HCT116 (cell line): ENCODE measurements around the gene ATP5PO. TPM values are rescaled to one million over a fixed set of nuclear protein-coding genes. Genes with fewer than 3 reads are reported as not detected.

ENCODE experiments used
- ATAC-seq: fragments of 200-7000 bp; cut with Tn5 transposase; 2 replicates; pipeline ENCODE4 v1.9.1; 2020; ENCODE audit warnings: mild to moderate bottlenecking, moderate library complexity
- BruUV-seq: library from RNA; stranded (reverse); fragments of 400-500 nt; replicated peaks from 2 replicates; lab custom pipeline; 2021; lab: Mats Ljungman, UMichigan
- CTCF ChIA-PET: fragments of 300-600 bp; sonication (Branson Sonifier 250); formaldehyde crosslinking; loops from one replicate; lab custom pipeline; 2021; ENCODE audit warnings: antibody characterized with exemption; lab: Charles Lee
- POLR2A ChIA-PET: fragments of 300-600, 350-600 bp; sonication (Branson Sonifier 250); formaldehyde crosslinking; loops from one replicate; lab custom pipeline; 2021; ENCODE audit warnings: antibody characterized with exemption; lab: Charles Lee
- RAD21 ChIA-PET, 2 experiments: fragments of 300-600 bp; sonication (Branson Sonifier 250); formaldehyde crosslinking; loops; one replicate each; lab custom pipeline; 2023; ENCODE audit warnings: low total read pairs in 2 of 2; ENCODE audit not compliant: uncharacterized antibody in 2 of 2, unreplicated experiment in 2 of 2, low non-redundant PET in 1 of 2; lab: Charles Lee
- DNase-seq: peaks from one replicate; pipeline ENCODE4 v3.0.0-alpha.2; 2010; ENCODE audit warnings: low read depth, low spot score
- H2AFZ ChIP-seq: fragments of 200-600 bp; shearing (Covaris generic), sonication (generic); 2 replicates; pipeline ENCODE4 v1.6.1; 2017; ENCODE audit warnings: low read depth, mixed run types, mixed read lengths, antibody characterized with exemption, low read length; ENCODE audit not compliant: poor library complexity, severe bottlenecking
- H3K27ac ChIP-seq: 2 replicates; pipeline ENCODE4 v1.5.1; 2012; ENCODE audit warnings: low read depth, low read length
- H3K27me3 ChIP-seq: fragments of 200-600 bp; sonication (generic); 2 replicates; pipeline ENCODE4 v1.6.1; 2016; ENCODE audit warnings: mixed run types, low read length, mixed read lengths; ENCODE audit not compliant: insufficient read depth
- H3K36me3 ChIP-seq, 2 experiments: fragments of 200-500 bp in 1 of 2; fragments of 200-600 bp in 1 of 2; sonication (Bioruptor generic) in 1 of 2; sonication (generic) in 1 of 2; 2 replicates each; pipeline versions ENCODE4 v1.5.1 to v1.6.1; 2014 to 2016; ENCODE audit warnings: low read length in 2 of 2, inconsistent platforms in 1 of 2, mixed read lengths in 1 of 2, mixed run types in 1 of 2; ENCODE audit not compliant: insufficient read depth in 2 of 2, control insufficient read depth in 1 of 2
- H3K4me1 ChIP-seq, 2 experiments: fragments of 200-600 bp in 1 of 2; sonication (generic) in 1 of 2; 2 replicates each; pipeline versions ENCODE4 v1.5.1 to v1.6.1; 2012 to 2017; ENCODE audit warnings: low read length in 2 of 2, inconsistent platforms in 1 of 2, mild to moderate bottlenecking in 1 of 2, mixed read lengths in 1 of 2, mixed run types in 1 of 2, moderate library complexity in 1 of 2; ENCODE audit not compliant: insufficient read depth in 2 of 2, control insufficient read depth in 1 of 2
- H3K4me2 ChIP-seq: fragments of 200-600 bp; sonication (generic); 2 replicates; pipeline ENCODE4 v1.6.1; 2017; ENCODE audit warnings: mixed run types, low read length, mixed read lengths
- H3K4me3 ChIP-seq, 2 experiments: fragments of 200-600 bp in 1 of 2; sonication (generic) in 1 of 2; replicated peaks in 1 of 2; 2 replicates each; pipeline ENCODE4 v1.5.1; 2011 to 2016; ENCODE audit warnings: low read length in 2 of 2, control low read depth in 1 of 2, low read depth in 1 of 2, mild to moderate bottlenecking in 1 of 2, mixed read lengths in 1 of 2, mixed run types in 1 of 2
- H3K79me2 ChIP-seq: fragments of 200-600 bp; sonication (generic); 2 replicates; pipeline ENCODE4 v1.6.1; 2017; ENCODE audit warnings: mild to moderate bottlenecking, mixed run types, low read length, moderate library complexity, mixed read lengths; ENCODE audit not compliant: insufficient read depth
- H3K9ac ChIP-seq: fragments of 200-600 bp; sonication (generic); 2 replicates; pipeline ENCODE4 v1.6.1; 2016; ENCODE audit warnings: low read length, mixed read lengths
- H3K9me2 ChIP-seq: fragments of 200-600 bp; sonication (generic), shearing (Covaris generic); 2 replicates; pipeline ENCODE4 v1.6.1; 2017; ENCODE audit warnings: mixed run types, mild to moderate bottlenecking, moderate library complexity; ENCODE audit not compliant: insufficient read depth
- H3K9me3 ChIP-seq, 2 experiments: fragments of 200-500 bp in 1 of 2; fragments of 200-600 bp in 1 of 2; sonication (Bioruptor generic) in 1 of 2; sonication (generic) in 1 of 2; 2 replicates each; pipeline ENCODE4 v1.6.1; 2014 to 2017; ENCODE audit warnings: low read length in 2 of 2, mixed read lengths in 2 of 2, inconsistent platforms in 1 of 2, low read depth in 1 of 2, mild to moderate bottlenecking in 1 of 2, mixed run types in 1 of 2, moderate library complexity in 1 of 2; ENCODE audit not compliant: control insufficient read depth in 1 of 2, insufficient read depth in 1 of 2
- H4K20me1 ChIP-seq: fragments of 200-600 bp; sonication (generic), shearing (Covaris generic); 2 replicates; pipeline ENCODE4 v1.6.1; 2017; ENCODE audit warnings: mixed run types, mild to moderate bottlenecking, moderate library complexity; ENCODE audit not compliant: insufficient read depth
- CTCF ChIP-seq, 3 experiments: fragments of 200-600 bp in 1 of 3; sonication (generic) in 1 of 3; IDR thresholded peaks in 2 of 3; conservative IDR thresholded peaks in 1 of 3; 2 replicates each; pipeline ENCODE4 v1.5.1; 2012 to 2017; ENCODE audit warnings: low read depth in 2 of 3, low read length in 2 of 3, antibody characterized with exemption in 1 of 3, borderline replicate concordance in 1 of 3, control low read depth in 1 of 3, mild to moderate bottlenecking in 1 of 3, mixed read lengths in 1 of 3, mixed run types in 1 of 3, moderate library complexity in 1 of 3; ENCODE audit not compliant: insufficient read depth in 1 of 3
- SP1 ChIP-seq: IDR thresholded peaks from 2 replicates; pipeline ENCODE4 v1.6.1; 2012; ENCODE audit warnings: low read depth
- ZBTB33 ChIP-seq: IDR thresholded peaks from 2 replicates; pipeline ENCODE4 v1.6.1; 2011; ENCODE audit warnings: mild to moderate bottlenecking, low read length, moderate library complexity; ENCODE audit not compliant: insufficient replicate concordance; ENCODE audit errors: extremely low read depth
- intact Hi-C: fragments of 100-400 bp; cut with micrococcal nuclease; formaldehyde crosslinking; loops from 2 replicates; pipeline ENCODE4 v1.10.0; 2022
- total RNA-seq: library from RNA; stranded (reverse); gene quantifications from one replicate; pipeline ENCODE4 v1.2.1, GENCODE V29; 2021; ENCODE audit not compliant: unreplicated experiment

ATP5PO gene
- total RNA-seq, 1 experiment from 2014 or later = 238 TPM

- no peak for TF ChIP-seq ZBTB33
These were observed 8.6 kb upstream of the ATP5PO start (continued) for GRCh38 chr21:33924079-33924765.

- ATAC-seq (no peak), DNase-seq (no peak)
- intact Hi-C loops = no loop called here
- Histone ChIP-seq H2AFZ (no peak overlapping the region), H3K4me3 (no peak overlapping the region), H3K4me2 (no peak overlapping the region), H3K27ac (no peak overlapping the region), H4K20me1 (no peaks in the 10 kb centered on the region), H3K4me1 (peaks cover 8 to 16% of the 10 kb centered on the region in 2 experiments; a peak in 3 of 4 replicates), H3K9ac (no peak overlapping the region), H3K27me3 (no peaks in the 10 kb centered on the region), H3K36me3 (peaks cover 11 to 13% of the 10 kb centered on the region in 2 experiments; a peak in 3 of 4 replicates), H3K9me3 (no peaks in the 10 kb centered on the region), H3K9me2 (no peaks in the 10 kb centered on the region), H3K79me2 (peaks cover 32% of the 10 kb centered on the region)
- BruUV-seq = no TSS peak
- POLR2A ChIA-PET = no interaction called here
- RAD21 ChIA-PET = no interaction called here
- CTCF ChIA-PET = interaction anchor here (1.6 kb wide), 1 partner anchor 431 kb away, joined by 6 read pairs; no protein-coding TSS in a partner anchor
- TF ChIP-seq CTCF (IDR thresholded peaks at IDR 0.05 in 2 of 3, conservative IDR thresholded peaks at IDR 0.05 in 1 of 3; ENCODE audit: borderline replicate concordance in 1 of 3, insufficient read depth in 1 of 3, low read depth in 2 of 3, low read length in 2 of 3) = no peak
- TF ChIP-seq SP1 = no peak
These were observed 1.8 kb upstream of the ATP5PO start for GRCh38 chr21:33917421-33917820.
